ENCODE results near the gene ACY1.

- TF ChIP-seq ATF3 (IDR thresholded peaks at IDR 0.05) = no peak
- TF ChIP-seq, protein P1, sequence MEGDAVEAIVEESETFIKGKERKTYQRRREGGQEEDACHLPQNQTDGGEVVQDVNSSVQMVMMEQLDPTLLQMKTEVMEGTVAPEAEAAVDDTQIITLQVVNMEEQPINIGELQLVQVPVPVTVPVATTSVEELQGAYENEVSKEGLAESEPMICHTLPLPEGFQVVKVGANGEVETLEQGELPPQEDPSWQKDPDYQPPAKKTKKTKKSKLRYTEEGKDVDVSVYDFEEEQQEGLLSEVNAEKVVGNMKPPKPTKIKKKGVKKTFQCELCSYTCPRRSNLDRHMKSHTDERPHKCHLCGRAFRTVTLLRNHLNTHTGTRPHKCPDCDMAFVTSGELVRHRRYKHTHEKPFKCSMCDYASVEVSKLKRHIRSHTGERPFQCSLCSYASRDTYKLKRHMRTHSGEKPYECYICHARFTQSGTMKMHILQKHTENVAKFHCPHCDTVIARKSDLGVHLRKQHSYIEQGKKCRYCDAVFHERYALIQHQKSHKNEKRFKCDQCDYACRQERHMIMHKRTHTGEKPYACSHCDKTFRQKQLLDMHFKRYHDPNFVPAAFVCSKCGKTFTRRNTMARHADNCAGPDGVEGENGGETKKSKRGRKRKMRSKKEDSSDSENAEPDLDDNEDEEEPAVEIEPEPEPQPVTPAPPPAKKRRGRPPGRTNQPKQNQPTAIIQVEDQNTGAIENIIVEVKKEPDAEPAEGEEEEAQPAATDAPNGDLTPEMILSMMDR (IDR thresholded peaks at IDR 0.05; ENCODE audit: low read depth, low read length, missing input control) = no peak
- TF ChIP-seq HNF4G (IDR thresholded peaks at IDR 0.05) = no peak
- TF ChIP-seq GABPA (IDR thresholded peaks at IDR 0.05 in 1 of 2, conservative IDR thresholded peaks at IDR 0.05 in 1 of 2) = no peak
- TF ChIP-seq, protein P2, sequence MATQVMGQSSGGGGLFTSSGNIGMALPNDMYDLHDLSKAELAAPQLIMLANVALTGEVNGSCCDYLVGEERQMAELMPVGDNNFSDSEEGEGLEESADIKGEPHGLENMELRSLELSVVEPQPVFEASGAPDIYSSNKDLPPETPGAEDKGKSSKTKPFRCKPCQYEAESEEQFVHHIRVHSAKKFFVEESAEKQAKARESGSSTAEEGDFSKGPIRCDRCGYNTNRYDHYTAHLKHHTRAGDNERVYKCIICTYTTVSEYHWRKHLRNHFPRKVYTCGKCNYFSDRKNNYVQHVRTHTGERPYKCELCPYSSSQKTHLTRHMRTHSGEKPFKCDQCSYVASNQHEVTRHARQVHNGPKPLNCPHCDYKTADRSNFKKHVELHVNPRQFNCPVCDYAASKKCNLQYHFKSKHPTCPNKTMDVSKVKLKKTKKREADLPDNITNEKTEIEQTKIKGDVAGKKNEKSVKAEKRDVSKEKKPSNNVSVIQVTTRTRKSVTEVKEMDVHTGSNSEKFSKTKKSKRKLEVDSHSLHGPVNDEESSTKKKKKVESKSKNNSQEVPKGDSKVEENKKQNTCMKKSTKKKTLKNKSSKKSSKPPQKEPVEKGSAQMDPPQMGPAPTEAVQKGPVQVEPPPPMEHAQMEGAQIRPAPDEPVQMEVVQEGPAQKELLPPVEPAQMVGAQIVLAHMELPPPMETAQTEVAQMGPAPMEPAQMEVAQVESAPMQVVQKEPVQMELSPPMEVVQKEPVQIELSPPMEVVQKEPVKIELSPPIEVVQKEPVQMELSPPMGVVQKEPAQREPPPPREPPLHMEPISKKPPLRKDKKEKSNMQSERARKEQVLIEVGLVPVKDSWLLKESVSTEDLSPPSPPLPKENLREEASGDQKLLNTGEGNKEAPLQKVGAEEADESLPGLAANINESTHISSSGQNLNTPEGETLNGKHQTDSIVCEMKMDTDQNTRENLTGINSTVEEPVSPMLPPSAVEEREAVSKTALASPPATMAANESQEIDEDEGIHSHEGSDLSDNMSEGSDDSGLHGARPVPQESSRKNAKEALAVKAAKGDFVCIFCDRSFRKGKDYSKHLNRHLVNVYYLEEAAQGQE (IDR thresholded peaks at IDR 0.05) = no peak
- no peak for TF ChIP-seq YY1 (IDR thresholded peaks at IDR 0.05)
- TF ChIP-seq RAD21 (IDR thresholded peaks at IDR 0.05) = no peak
- no peak for TF ChIP-seq TAF1 (conservative IDR thresholded peaks at IDR 0.05)
- TF ChIP-seq MAX (IDR thresholded peaks at IDR 0.05) = no peak
- no peak for TF ChIP-seq EGR1 (IDR thresholded peaks at IDR 0.05; ENCODE audit: low read depth in 2 of 2)
- TF ChIP-seq ZBTB33 (IDR thresholded peaks at IDR 0.05) = no peak
- TF ChIP-seq JUND (IDR thresholded peaks at IDR 0.05) = no peak
- TF ChIP-seq SP1 (IDR thresholded peaks at IDR 0.05) = no peak
- TF ChIP-seq NR2F2 (IDR thresholded peaks at IDR 0.05) = no peak
Observed at GRCh38 chr3:51977446-51978142, 5.7 kb upstream of the ACY1 start.
